HG02571 (cell line): ENCODE results near the gene FOXL3.

ENCODE experiments used
- ATAC-seq: cut with Tn5 transposase; IDR thresholded peaks from one replicate; pipeline ENCODE4 v1.9.1; 2021; ENCODE audit warnings: mild to moderate bottlenecking, moderate library complexity; ENCODE audit not compliant: unreplicated experiment

Gene FOXL3

GRCh38 chr7:265998-266850 is 23.7 kb upstream of the FOXL3 start:
- no peak for ATAC-seq

GRCh38 chr7:266851-267840 is 22.8 kb upstream of the FOXL3 start:
- ATAC-seq, result no peak

- ATAC-seq, result no peak
These were observed 21.0 kb upstream of the FOXL3 start for GRCh38 chr7:268991-269390.

- ATAC-seq, result no peak
These were observed 20.2 kb upstream of the FOXL3 start for GRCh38 chr7:269721-270120.

- ATAC-seq, result no peak
These were observed 19.5 kb upstream of the FOXL3 start for GRCh38 chr7:270351-270983.

GRCh38 chr7:271266-272107 is 18.5 kb upstream of the FOXL3 start:
- ATAC-seq, result no peak

- ATAC-seq, result no peak
These were observed 17.8 kb upstream of the FOXL3 start for GRCh38 chr7:272108-272615.

GRCh38 chr7:272631-273030 is 17.3 kb upstream of the FOXL3 start:
- ATAC-seq, result no peak

- no peak for ATAC-seq
These were observed 16.6 kb upstream of the FOXL3 start for GRCh38 chr7:273327-273726.

GRCh38 chr7:274266-274665 is 15.7 kb upstream of the FOXL3 start:
- ATAC-seq, result no peak

GRCh38 chr7:276230-276835 is 13.6 kb upstream of the FOXL3 start:
- no peak for ATAC-seq

- ATAC-seq, result no peak
These were observed 12.7 kb upstream of the FOXL3 start for GRCh38 chr7:277228-277627.

- no peak for ATAC-seq
These were observed 11.9 kb upstream of the FOXL3 start for GRCh38 chr7:278081-278480.

- ATAC-seq, result no peak
These were observed 10.1 kb upstream of the FOXL3 start for GRCh38 chr7:279821-280220.

- no peak for ATAC-seq
These were observed 9.5 kb upstream of the FOXL3 start for GRCh38 chr7:280461-280860.

- ATAC-seq, result no peak
These were observed 8.3 kb upstream of the FOXL3 start for GRCh38 chr7:281637-282036.

- ATAC-seq, result no peak
These were observed 7.3 kb upstream of the FOXL3 start for GRCh38 chr7:282621-283020.

GRCh38 chr7:284762-285722 is 4.9 kb upstream of the FOXL3 start:
- no peak for ATAC-seq

- no peak for ATAC-seq
These were observed 4.2 kb upstream of the FOXL3 start for GRCh38 chr7:285731-286130.
